Measurements from ENCODE around the gene GNAI3. TPM values are rescaled to one million over a fixed set of nuclear protein-coding genes. Genes with fewer than 3 reads are reported as not detected.

GNAI3 gene
- total RNA-seq, 4 donors from 2014 or later, result 7.4 to 9.8 (median 8.3) TPM

- no peak for TF ChIP-seq CTCF (IDR thresholded peaks at IDR 0.05)
- DNase-seq (ENCODE audit: low spot score) (peak; percentile 74), ATAC-seq (ENCODE audit: low FRiP score) (peak; percentile 81)
Observed at GRCh38 chr1:109619576-109620400, 71.4 kb downstream of the GNAI3 start, which contains the start of the genes AMPD2 and GNAT2. Gene AMPD2 (plus strand): TSS chr1:109619837. CDS start chr1:109621176, 1,339 bp downstream. Gene GNAT2 (minus strand): TSS chr1:109619616. CDS start chr1:109612870, 6,746 bp downstream.

- TF ChIP-seq CTCF (IDR thresholded peaks at IDR 0.05), result no peak
- ATAC-seq (ENCODE audit: low FRiP score) (peak; percentile 25), DNase-seq (ENCODE audit: low spot score) (no peak)
Observed at GRCh38 chr1:109620401-109620791, 72.0 kb downstream of the GNAI3 start.

GRCh38 chr1:109620841-109621286, 72.4 kb downstream of the GNAI3 start:
- peak; percentile 73 for ATAC-seq (ENCODE audit: low FRiP score)
- DNase-seq (ENCODE audit: low spot score), result peak; percentile 86
- TF ChIP-seq CTCF (IDR thresholded peaks at IDR 0.05), result no peak

GRCh38 chr1:109621379-109622136, 73.1 kb downstream of the GNAI3 start:
- ATAC-seq (ENCODE audit: low FRiP score) (no peak), DNase-seq (ENCODE audit: low spot score) (no peak)
- TF ChIP-seq CTCF (IDR thresholded peaks at IDR 0.05), result no peak

GRCh38 chr1:109622137-109622892, 73.9 kb downstream of the GNAI3 start:
- no peak for DNase-seq (ENCODE audit: low spot score)
- TF ChIP-seq CTCF (IDR thresholded peaks at IDR 0.05), result no peak
- no peak for ATAC-seq (ENCODE audit: low FRiP score)

GRCh38 chr1:109622895-109623294, 74.5 kb downstream of the GNAI3 start:
- DNase-seq (ENCODE audit: low spot score) (no peak), ATAC-seq (ENCODE audit: low FRiP score) (no peak)
- TF ChIP-seq CTCF (IDR thresholded peaks at IDR 0.05), result no peak
